ENCODE data around the gene NOSIP.

Gene NOSIP

GRCh38 chr19:49553451-49554271 is 26.7 kb downstream of the NOSIP start:
- TF ChIP-seq POLR2AphosphoS5 (IDR thresholded peaks at IDR 0.05; ENCODE audit: low read depth, low read length) (no peak), FOXP2 (optimal IDR thresholded peaks at IDR 0.05; ENCODE audit: borderline replicate concordance, extremely low read depth, extremely low read length, insufficient read depth) (no peak)

- TF ChIP-seq POLR2AphosphoS5 (IDR thresholded peaks at IDR 0.05; ENCODE audit: low read depth, low read length) (no peak), FOXP2 (optimal IDR thresholded peaks at IDR 0.05; ENCODE audit: borderline replicate concordance, extremely low read depth, extremely low read length, insufficient read depth) (no peak), REST (IDR thresholded peaks at IDR 0.05; ENCODE audit: insufficient read depth in 1 of 2, low read depth in 2 of 2, low read length in 2 of 2) (no peak), SIN3A (IDR thresholded peaks at IDR 0.05; ENCODE audit: borderline replicate concordance, insufficient read depth, low read length) (no peak), TAF1 (IDR thresholded peaks at IDR 0.05; ENCODE audit: borderline replicate concordance, insufficient read depth, low read length) (no peak)
Observed at GRCh38 chr19:49552749-49553148, 27.6 kb downstream of the NOSIP start.

- no peak for TF ChIP-seq POLR2AphosphoS5 (IDR thresholded peaks at IDR 0.05; ENCODE audit: low read depth, low read length)
- TF ChIP-seq REST (IDR thresholded peaks at IDR 0.05; ENCODE audit: insufficient read depth in 1 of 2, low read depth in 2 of 2, low read length in 2 of 2) = no peak
- TF ChIP-seq TAF1 (IDR thresholded peaks at IDR 0.05; ENCODE audit: borderline replicate concordance, insufficient read depth, low read length) = no peak
- no peak for TF ChIP-seq SIN3A (IDR thresholded peaks at IDR 0.05; ENCODE audit: borderline replicate concordance, insufficient read depth, low read length)
- TF ChIP-seq FOXP2 (optimal IDR thresholded peaks at IDR 0.05; ENCODE audit: borderline replicate concordance, extremely low read depth, extremely low read length, insufficient read depth) = no peak
Observed at GRCh38 chr19:49551531-49551930, 28.8 kb downstream of the NOSIP start.

GRCh38 chr19:49549045-49549444 is 31.3 kb downstream of the NOSIP start:
- TF ChIP-seq SIN3A (IDR thresholded peaks at IDR 0.05; ENCODE audit: borderline replicate concordance, insufficient read depth, low read length) (no peak), FOXP2 (optimal IDR thresholded peaks at IDR 0.05; ENCODE audit: borderline replicate concordance, extremely low read depth, extremely low read length, insufficient read depth) (no peak), TAF1 (IDR thresholded peaks at IDR 0.05; ENCODE audit: borderline replicate concordance, insufficient read depth, low read length) (no peak), REST (IDR thresholded peaks at IDR 0.05; ENCODE audit: insufficient read depth in 1 of 2, low read depth in 2 of 2, low read length in 2 of 2) (no peak), POLR2AphosphoS5 (IDR thresholded peaks at IDR 0.05; ENCODE audit: low read depth, low read length) (no peak)

GRCh38 chr19:49546825-49547565 is 33.4 kb downstream of the NOSIP start:
- TF ChIP-seq TAF1 (IDR thresholded peaks at IDR 0.05; ENCODE audit: borderline replicate concordance, insufficient read depth, low read length) (no peak), SIN3A (IDR thresholded peaks at IDR 0.05; ENCODE audit: borderline replicate concordance, insufficient read depth, low read length) (no peak), FOXP2 (optimal IDR thresholded peaks at IDR 0.05; ENCODE audit: borderline replicate concordance, extremely low read depth, extremely low read length, insufficient read depth) (no peak), POLR2AphosphoS5 (IDR thresholded peaks at IDR 0.05; ENCODE audit: low read depth, low read length) (no peak)
